HG03025 (cell line): ENCODE measurements around the gene RBMS3.
"Not testable (repeated sequence)": the region's sequence is repeated elsewhere in the genome, so short reads cannot be mapped to it uniquely, and the experiment has no call there.

Source experiments
- ATAC-seq: cut with Tn5 transposase; IDR thresholded peaks from one replicate; pipeline ENCODE4 v1.9.1; 2021; ENCODE audit warnings: mild to moderate bottlenecking, moderate library complexity; ENCODE audit not compliant: unreplicated experiment, low FRiP score

Gene RBMS3

DNA sequence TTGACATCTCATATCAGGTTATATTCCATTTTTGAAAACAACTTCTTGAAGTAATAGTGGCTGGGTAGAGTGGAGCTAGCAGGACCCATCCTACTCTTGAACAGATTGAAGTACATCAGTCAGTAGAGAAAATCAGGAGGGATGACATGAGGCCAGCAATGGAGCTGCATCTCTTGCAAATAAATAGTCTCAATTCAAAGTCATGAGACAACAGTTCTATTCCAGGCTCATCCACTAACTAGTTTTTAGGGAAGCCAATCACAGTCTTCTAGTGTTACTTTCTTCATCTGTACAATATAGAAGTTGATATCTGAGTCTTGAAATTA, 477.2 kb downstream of the RBMS3 start:
- no peak for ATAC-seq

DNA sequence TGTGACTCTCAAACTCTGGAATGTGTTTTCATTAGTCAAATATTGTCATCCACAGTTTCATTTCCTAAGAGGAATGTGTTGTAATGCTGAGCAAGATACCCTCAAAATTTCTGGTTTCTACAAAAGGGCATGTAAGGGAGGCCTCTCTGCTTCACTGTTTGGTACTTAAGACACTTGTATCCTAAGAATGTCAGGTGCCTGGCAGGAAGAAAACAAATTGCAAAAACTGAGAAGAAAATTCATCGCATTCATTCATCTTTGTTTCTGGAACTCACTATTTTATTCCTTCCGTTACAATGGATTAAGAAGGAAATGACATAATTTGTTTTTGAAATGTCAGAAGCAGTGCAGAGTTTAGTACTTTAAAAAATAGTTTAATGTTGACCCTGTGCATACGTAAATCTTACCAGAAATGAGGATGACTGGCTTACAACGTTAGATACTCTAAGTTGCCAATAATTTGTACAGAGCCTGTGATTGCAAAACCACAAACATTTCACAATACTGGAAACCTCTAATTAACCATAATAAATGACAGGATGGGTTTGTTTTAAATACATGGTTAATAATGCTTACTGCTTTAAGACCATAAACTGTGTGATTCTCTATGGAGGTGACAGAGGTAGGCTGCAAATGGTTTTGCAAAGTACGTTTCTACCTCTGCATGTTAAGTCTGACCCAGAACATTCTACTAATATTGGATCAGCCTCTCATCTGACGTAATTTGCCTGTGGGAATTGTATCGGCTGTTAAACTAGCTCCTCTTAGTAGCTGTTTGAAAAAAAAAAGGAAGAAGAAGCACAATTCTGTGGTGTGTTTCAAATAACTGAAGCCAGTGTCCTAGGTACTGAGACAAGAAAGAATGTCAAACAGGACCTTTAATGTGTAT, 477.8 kb downstream of the RBMS3 start:
- ATAC-seq: no peak

DNA sequence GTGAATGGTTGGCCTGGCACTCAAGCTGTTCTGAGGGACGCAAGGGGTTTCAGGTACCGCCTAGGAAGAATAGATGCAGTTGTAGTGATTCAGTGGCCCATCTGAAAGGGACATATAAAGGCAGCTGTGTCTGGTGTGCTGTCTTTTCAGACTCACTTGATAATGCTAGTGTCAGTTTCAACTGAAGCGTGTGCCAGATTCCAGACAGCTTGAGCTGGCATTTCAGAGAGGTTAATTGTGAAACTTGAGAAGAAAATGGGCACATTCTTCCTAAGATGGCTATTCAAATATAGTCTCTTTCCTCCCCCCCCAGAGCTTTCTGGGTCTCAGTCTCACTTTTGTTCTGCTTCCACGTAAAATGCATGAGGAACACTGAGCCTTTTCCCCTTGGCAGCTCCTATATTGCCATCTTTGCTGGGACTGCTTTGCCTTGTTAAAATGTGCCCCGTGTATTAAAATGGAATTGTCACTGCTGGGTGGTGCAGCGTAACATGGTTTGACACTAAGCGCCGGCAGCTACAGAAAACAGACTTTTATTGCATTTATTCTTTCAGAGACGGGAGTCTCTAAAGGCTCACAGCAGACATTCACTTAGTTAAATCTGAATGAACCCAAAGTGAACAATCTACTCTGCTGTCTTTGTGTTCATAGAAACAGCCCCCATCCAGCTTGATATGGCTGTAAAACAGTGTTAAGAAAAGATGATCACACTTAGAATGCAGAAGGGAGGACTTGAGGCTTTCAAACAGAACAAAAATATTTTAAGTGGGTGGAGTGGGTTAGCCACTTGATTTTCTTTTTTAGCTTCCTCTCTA, 478.7 kb downstream of the RBMS3 start:
- no peak for ATAC-seq

DNA sequence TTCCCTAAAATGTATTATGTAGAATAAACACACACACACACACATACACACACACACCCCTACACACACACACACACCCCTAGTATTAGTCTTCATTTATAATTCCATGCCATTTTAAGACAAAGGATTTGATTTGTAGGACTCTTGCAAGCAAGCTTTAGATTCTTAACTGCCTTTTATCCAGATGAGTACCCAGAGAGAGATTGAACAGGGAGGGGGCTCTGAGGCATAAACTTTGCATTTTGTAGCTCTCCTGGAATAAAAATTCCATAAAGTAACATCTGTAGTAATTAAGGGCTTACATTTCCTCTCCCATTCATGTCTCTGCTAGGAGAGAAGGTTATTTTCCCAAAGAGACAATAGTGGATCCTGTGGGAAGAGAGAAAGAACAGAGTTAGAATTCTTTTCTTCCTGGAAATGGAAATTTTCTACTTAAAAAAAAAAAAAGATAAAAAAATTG, 479.4 kb downstream of the RBMS3 start:
- ATAC-seq: no peak

DNA sequence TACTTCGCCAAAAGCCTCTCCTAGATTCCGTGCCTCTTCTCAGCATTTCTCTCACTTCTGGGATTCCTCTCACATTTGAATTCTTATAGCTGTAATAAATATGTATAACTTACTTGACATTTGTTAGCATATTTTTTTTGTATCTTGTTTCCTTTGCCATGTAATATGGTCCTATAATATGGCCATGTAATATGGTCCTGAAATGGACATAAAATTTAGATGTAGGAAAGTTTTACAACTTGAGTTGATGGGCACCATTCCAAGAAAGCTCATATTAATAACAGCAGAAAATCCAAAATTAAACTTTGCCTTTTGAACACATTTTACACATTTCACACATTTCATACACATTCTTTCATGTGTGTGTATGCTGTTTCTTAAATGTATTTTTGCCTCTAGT, 480.6 kb downstream of the RBMS3 start:
- no peak for ATAC-seq

DNA sequence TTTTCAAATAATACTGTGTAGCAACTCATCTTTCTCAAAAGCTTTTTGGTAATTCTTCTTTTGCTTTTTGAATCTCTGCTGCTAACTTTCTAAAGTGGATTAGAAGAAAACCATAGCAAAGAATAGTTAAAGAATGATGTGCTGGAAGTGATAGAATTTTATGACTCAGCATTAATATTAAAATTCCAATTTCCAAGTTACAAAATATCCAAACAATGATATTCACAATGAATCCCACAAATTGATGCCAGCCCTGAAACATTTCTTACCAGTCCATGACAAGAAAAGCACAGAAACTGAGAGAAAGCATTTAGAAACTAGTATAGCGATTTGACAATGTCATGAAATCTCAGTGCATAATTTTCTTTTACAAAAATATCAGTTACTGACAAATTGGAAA, 482.2 kb downstream of the RBMS3 start:
- no peak for ATAC-seq

DNA sequence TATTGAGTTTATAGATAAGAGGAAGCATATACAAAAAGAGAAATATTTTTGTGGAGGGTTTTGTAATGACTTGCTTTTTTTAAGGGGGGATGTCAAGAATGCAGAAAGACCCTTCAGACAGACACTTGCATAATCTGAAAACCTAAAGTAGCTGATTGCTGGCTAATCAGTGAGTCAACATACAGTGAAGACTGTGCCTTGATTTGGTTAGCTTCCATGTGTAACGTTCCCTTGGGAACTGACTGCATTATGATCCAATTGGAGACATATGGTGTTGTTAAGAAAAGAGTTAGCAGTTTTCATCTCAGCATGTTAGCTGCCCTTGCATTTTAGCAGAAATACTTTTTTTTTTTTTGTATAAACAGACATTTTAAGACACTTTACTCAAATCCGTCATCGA, 483.2 kb downstream of the RBMS3 start:
- no peak for ATAC-seq

DNA sequence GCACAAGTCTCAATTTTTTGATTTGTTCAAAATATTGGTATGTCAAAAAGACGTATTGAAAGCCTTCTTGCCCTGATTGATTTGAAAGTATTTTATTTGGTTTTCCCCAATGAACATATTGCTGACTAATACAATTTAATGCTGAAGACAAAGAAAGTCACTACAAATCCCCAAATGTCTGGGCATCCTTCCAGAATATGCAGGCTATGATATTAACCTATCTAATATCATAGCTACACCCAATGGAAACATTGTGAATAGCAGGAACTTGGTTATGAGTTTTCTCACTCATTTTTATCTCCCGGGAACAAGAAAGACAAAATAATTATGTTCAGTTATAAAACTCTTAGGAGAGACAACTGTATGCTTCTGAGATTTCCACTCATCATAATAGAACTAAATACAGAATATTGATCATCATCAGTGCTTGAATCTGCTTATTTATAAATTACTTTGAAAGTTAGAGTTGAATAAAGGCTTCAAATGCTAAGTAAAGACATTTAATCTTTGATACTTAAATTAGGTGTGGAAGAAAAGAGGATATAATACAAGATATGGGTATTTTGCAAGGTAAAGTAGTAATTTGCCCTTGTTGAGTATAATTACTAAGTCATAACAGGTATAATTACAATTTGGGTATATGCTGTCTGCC, 483.9 kb downstream of the RBMS3 start:
- no peak for ATAC-seq

DNA sequence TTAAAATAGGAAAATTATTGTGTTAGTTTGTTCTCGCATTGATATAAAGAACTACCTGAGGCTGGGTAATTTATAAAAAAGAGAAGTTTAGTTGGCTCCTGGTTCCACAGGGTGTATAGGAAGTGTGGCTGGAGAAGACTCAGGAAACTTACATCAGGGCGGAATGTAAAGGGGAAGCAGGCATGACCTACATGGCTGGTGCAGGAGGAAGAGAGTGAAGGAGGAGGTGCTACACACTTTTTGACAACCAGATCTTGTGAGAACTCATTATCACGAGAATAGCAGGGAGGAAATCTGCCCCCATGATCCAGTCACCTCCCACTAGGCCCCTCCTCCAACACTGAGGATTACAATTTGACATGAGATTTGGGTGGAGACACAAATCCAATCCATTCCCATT, 490.7 kb downstream of the RBMS3 start:
- no peak for ATAC-seq

DNA sequence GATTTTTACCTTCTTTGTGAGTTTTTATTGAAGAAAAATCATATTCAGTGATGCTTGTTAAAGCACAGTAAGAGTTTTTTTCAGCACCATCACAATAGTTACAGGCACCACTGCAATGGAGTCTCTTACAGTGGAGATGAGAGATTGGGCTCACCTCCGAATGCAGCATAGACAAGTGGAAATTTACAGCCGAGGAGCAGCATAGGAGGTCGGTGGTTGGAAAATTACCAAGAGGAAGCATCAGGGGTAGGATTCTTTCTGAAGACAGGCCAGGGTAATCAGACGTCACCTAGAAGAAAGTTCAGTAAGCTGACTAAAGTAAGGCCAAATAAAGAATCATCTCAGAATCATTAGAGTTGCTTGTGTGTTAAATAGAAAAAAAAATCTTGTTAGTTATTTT, 491.6 kb downstream of the RBMS3 start:
- no peak for ATAC-seq

DNA sequence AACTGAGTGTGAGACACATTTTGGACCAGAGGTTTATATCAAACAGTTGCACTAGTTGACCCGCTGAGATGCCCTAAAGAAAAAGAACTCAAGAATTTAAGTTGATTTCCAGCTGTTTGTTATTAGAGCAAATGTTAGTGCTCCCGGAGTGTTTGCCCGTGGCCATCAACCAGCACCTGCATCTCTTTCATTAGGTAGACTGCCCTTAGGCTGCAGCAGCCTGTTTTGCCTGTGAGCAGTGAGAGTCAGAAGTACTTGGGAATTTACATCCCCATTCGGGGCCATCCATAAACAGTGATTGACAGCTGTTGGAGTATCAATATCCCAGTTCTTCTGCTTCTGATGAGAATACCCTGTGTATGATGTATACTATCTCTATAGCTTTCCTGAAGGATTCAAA, 492.6 kb downstream of the RBMS3 start:
- ATAC-seq: no peak

DNA sequence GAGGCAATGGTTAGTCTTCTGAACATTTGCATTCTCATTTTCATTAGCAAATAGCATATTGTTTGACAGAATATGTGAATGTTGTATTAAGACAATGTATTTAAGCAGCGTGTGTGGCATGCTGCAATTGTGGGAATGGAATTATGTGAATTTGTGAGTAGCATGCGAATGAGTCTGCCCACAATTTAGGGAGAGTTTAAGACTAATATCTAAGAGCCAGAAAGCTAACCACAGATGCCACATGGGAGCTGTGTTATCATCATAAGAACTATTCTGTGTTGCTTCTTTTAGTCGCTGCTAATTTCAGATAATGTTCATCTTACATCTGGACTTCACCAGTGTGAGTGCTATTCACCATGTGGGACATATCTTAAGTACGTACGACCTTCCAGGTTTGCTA, 494.5 kb downstream of the RBMS3 start:
- ATAC-seq: no peak

DNA sequence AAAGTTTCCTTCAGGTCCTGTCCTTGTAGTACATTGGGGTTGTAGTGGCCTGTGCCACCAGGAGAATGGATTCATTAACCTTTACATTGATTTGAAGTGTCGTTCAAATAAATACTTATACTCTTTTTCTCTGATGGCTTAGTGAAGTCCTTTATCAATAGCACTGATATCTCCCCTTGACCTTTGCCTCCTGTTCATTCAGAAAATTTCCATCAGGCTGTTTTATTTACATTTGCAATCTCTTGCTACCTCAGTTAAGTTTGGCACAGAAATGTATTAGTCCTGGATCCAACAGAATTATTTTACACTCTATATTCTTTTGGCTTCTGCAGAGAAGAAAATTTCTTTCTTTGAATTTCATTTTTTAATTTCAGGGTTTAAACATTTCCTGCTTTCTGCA, 497.0 kb downstream of the RBMS3 start:
- no peak for ATAC-seq

DNA sequence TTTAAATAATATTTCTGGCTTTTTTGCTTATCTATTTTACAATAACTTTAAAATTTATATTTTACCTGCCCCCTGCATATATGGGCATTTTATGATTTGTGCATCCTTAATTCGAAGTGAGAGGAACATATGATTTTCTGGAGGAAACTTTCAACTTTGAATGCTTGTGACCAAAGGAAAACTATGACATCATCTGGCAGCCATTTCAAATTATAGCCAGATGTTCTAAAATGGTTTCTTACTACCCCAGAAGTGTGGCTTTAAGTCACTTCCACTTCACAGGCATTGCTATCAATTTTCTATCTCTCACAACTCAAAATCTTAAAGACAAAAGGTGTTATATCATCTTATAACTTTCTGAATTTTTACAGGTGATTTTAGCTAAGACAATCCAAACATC, 508.8 kb downstream of the RBMS3 start:
- ATAC-seq: no peak

DNA sequence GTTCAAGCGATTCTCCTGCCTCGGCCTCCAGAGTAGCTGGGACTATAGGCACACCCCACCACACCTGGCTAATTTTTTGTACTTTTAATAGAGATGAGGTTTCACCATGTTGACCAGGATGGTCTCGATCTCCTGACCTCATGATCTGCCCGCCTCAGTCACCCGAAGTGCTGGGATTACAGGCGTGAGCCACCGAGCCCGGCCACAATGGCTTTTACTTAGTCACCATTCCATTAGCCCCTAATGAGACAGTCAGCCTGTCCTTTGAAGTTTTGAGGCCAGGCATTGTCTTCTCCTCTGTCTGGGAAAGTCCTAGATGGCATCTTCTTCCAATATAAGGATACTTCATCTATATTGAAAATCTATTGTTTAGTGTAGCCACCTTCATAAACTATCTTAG, 515.9 kb downstream of the RBMS3 start:
- ATAC-seq: no peak

DNA sequence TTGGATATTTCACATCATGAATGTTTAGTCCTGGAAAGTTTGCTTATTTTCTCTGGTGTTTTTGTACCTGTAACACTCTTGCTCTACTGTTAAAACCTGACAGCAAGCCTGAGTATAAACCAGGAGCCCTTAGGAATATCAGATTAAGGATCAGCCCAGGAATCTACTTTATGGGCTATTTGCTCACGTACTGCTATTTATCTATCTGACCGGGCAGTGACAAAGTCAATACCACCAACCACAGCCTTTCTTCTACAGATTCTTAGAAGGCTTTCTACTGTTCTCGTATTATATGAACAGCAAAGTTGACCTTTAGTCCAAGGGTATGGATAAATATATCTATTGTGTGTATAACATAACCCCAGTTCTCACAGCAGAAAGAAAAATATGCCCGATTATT, 521.2 kb downstream of the RBMS3 start:
- ATAC-seq: no peak

DNA sequence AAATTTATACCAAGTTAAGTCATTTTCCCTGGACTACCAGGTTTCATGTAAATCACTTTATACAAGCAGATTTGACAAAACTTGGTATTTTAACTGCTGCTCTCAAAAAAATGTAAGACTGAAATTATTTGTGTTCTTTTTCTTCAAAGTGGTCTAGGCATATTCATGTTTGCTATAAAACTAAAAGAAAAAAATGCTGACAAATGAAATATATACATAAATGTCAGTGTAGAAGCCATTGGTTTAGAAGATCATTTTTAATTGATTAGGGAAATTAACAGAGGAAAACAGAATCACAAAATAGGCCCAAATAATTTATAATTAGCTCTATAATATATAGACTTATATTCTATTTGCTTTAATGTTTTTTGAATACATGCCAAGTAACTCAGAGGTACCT, 523.2 kb downstream of the RBMS3 start:
- no peak for ATAC-seq

DNA sequence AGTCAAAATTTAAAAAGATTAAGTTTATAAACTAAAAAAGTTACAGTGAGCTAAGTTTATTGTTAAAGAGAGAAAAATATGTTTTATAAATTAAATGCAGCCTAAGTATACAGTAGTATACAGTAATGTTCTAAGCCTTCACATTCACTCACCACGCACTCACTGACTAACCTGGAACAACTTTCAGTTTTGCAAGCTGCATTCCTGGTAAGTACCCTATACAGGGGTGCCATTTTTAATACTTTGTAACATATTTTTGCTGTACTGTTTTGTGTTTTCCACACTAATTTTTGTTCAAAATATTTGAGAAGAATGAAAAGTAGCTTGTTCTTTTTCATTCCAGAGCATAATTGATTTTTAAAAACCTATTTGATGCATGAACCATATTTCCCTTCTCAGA, 524.9 kb downstream of the RBMS3 start:
- no peak for ATAC-seq

DNA sequence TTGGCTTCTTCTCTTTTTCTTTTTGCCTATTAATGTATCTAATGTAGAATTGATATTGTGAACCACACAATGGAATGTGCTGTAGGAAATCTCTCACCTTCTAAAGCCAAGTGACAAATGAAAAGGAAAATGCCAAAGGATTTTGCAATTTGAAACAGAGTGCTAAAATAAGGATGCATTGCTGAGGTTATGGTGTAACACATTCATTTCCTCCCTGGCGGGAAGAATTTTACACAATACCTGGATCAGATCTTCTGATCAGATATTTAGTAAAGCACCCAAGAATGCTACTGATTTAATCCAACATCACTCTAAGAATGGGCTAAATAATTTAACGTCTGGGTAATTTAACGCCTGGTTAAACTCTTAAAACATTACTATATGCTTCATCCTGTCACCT, 527.5 kb downstream of the RBMS3 start:
- ATAC-seq: not testable (repeated sequence)

DNA sequence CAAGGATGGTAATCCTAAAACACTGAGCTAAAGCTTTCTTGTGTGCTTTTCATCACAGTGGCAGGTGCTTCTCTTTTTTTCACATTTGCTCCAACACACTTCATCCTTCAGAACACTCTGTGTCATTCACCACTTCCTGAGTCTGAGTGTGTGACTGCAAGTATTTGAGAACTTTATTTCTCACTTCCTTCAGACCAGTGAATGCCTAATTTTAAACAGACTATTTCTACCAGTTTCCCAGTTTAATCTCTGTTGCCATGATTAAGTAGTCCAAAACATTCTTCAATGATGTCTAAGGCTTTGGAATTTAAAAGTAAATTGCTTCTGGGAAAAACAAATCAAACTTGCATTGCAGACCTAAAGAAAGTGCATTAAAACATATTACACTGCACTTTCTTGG, 541.2 kb downstream of the RBMS3 start:
- ATAC-seq: no peak

DNA sequence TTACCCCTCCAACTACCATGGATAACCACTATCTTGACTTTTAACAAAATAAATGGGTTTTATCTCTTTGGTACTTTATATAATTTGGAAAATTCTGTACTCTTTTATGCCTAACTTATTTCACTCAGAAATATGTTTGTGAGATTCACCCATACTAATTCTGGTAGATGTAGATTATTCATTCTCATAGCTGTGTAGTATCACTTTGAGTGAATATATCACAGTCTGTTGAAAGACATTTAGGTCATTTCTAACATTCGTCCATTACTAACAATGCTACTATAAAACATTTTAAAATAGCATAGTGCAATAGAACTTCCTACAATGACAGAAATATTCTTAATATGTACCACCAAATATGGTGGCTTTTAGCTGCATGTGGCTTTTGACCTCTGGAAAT, 542.4 kb downstream of the RBMS3 start:
- no peak for ATAC-seq
